T-cell (primary cell): Measurements from ENCODE around the gene SLC66A2. TPM values are rescaled to one million over a fixed set of nuclear protein-coding genes. Genes with fewer than 3 reads are reported as not detected.

ENCODE experiments used
- ATAC-seq, 4 experiments: fragments of 200-7000 bp in 3 of 4; fragments of 150-1000 bp in 1 of 4; cut with Tn5 transposase; replicated peaks in 1 of 4; 1 replicate in 3 of 4; 2 replicates in 1 of 4; pipeline ENCODE4 v1.10.0; 2021; ENCODE audit warnings: moderate library complexity in 3 of 4, mild to moderate bottlenecking in 2 of 4, moderate number of reproducible peaks in 1 of 4
- CTCF ChIA-PET, 2 donors: fragments of 300-600 bp; sonication (Branson Sonifier 250); formaldehyde crosslinking; loops; one replicate each; lab custom pipeline; 2022; ENCODE audit warnings: antibody characterized with exemption in 2 of 2; lab: Charles Lee
- POLR2A ChIA-PET, 2 donors: fragments of 300-600 bp; sonication (Branson Sonifier 250); formaldehyde crosslinking; loops; one replicate each; lab custom pipeline; 2022; ENCODE audit warnings: antibody characterized with exemption in 2 of 2; lab: Charles Lee
- DNase-seq, 35 experiments: peaks; one replicate each; pipeline versions ENCODE4 v3.0.0 to v3.0.0-alpha.2; 2013 to 2023
- H3K27ac ChIP-seq: one replicate; pipeline ENCODE4 v1.5.1; 2013; ENCODE audit warnings: low read length
- H3K27me3 ChIP-seq, 2 experiments: replicated peaks in 1 of 2; 1 replicate in 1 of 2; 2 replicates in 1 of 2; pipeline versions ENCODE4 v1.6.1 to v1.7.0; 2013; ENCODE audit warnings: low read length in 1 of 2, mixed read lengths in 1 of 2; ENCODE audit not compliant: control insufficient read depth in 2 of 2, insufficient read depth in 2 of 2; ENCODE audit errors: extremely low read depth in 1 of 2
- H3K36me3 ChIP-seq, 2 donors: 1 replicate in 1 of 2; 2 replicates in 1 of 2; pipeline versions ENCODE4 v1.6.1 to v1.7.0; 2013; ENCODE audit warnings: low read length in 1 of 2; ENCODE audit not compliant: control insufficient read depth in 2 of 2, insufficient read depth in 1 of 2; ENCODE audit errors: extremely low read depth in 1 of 2
- H3K4me1 ChIP-seq, 2 experiments: 1 replicate in 1 of 2; 2 replicates in 1 of 2; pipeline versions ENCODE4 v1.6.1 to v1.7.0; 2013; ENCODE audit warnings: low read length in 2 of 2, mixed read lengths in 1 of 2; ENCODE audit not compliant: insufficient read depth in 2 of 2, control insufficient read depth in 1 of 2; ENCODE audit errors: extremely low read depth in 1 of 2
- H3K4me3 ChIP-seq, 2 donors: 1 replicate in 1 of 2; 2 replicates in 1 of 2; pipeline versions ENCODE4 v1.5.1 to v1.7.0; 2013; ENCODE audit warnings: mild to moderate bottlenecking in 2 of 2, low read length in 1 of 2, moderate library complexity in 1 of 2; ENCODE audit not compliant: control insufficient read depth in 1 of 2; ENCODE audit errors: extremely low read depth in 1 of 2
- H3K9me3 ChIP-seq: 2 replicates; pipeline ENCODE4 v1.7.0; 2013
- H3K27ac Mint-ChIP-seq, 2 donors: one replicate each; pipeline ENCODE4 v1.8.0; 2020 to 2021; ENCODE audit warnings: mild to moderate bottlenecking in 2 of 2, mixed read lengths in 2 of 2
- H3K27me3 Mint-ChIP-seq, 2 donors: one replicate each; pipeline ENCODE4 v1.8.0; 2021 to 2022; ENCODE audit warnings: mixed read lengths in 2 of 2
- H3K36me3 Mint-ChIP-seq: one replicate; pipeline ENCODE4 v1.8.0; 2021; ENCODE audit warnings: mixed read lengths
- H3K4me1 Mint-ChIP-seq, 3 donors: one replicate each; pipeline ENCODE4 v1.8.0; 2020 to 2022; ENCODE audit warnings: mixed read lengths in 3 of 3, mild to moderate bottlenecking in 1 of 3
- H3K4me3 Mint-ChIP-seq, 3 donors: one replicate each; pipeline ENCODE4 v1.8.0; 2020 to 2022; ENCODE audit warnings: mild to moderate bottlenecking in 3 of 3, mixed read lengths in 3 of 3, moderate library complexity in 3 of 3
- H3K9me3 Mint-ChIP-seq, 3 donors: one replicate each; pipeline ENCODE4 v1.8.0; 2020 to 2022; ENCODE audit warnings: mixed read lengths in 3 of 3
- WGBS: methylation state at CpG from one replicate; pipeline ENCODE4 v1.1.5; 2013; ENCODE audit warnings: missing lambda C conversion rate; ENCODE audit not compliant: insufficient coverage; 5-methylcytosine and 5-hydroxymethylcytosine counted together
- total RNA-seq, 35 experiments: library from RNA in 6 of 35; stranded (reverse) in 6 of 35; fragments of 120-200 nt in 1 of 35; gene quantifications; one replicate each; pipeline versions ENCODE4 v1.2.1 to v1.2.4 and lab custom pipeline; 2013 to 2026

The SLC66A2 gene
- total RNA-seq, 5 donors from 2014 or later (not counting 1 experiment from before 2014, with no cell fraction given) = 28.4 to 66.5 (median 37.6) TPM

DNA sequence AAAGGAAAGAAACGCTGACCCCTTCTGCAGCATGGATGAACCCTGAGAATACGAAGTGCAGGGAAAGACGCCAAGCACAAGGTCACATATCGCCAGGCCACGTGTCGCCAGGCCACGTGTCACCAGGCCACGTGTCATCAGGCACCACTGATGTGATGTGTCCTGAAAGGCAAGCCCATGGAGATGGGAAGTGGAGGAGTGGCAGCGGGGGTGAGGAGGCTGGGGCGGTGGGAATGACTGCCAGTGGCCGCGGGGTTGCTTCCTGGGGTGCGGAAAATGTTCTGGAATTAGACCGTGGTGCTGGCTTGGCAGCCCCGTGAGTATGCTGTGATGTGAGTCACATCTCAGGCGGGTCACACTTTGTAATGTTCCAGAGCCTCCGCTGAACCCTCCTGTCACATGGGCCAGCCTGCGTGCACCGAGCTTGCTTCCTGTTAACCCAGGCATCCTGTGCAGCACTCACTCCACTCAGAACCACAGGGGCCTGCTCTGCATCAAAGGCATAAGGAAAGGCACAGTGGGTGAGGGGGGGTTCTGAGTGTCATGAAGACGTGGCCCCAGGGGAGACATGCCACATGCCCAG lies 39.0 kb downstream of the SLC66A2 start:
- H3K36me3 ChIP-seq = peaks cover 4 to 5% of the 10 kb centered on the region in 2 donors
- ATAC-seq = peak; percentile 68 to 93 (median 88)
- no peaks in the 10 kb centered on the region for H3K27me3 Mint-ChIP-seq
- no peak overlapping the region for H3K27ac ChIP-seq
- CTCF ChIA-PET = no interaction called here
- DNase-seq = peak in 30 of 35 experiments; percentile 22 to 78 (median 44)
- POLR2A ChIA-PET = no interaction called here
- H3K9me3 ChIP-seq = no peaks in the 10 kb centered on the region
- no peaks in the 10 kb centered on the region for H3K9me3 Mint-ChIP-seq
- peak overlapping the region in 1 of 3 donors; percentile 64 for H3K4me3 Mint-ChIP-seq
- no peaks in the 10 kb centered on the region for H3K27me3 ChIP-seq
- H3K4me1 Mint-ChIP-seq = peaks cover 21 to 38% (median 30%) of the 10 kb centered on the region in 3 donors
- peaks cover 9 to 32% of the 10 kb centered on the region in 2 experiments for H3K4me1 ChIP-seq
- 80% methylated on average over 16 of the region's 20 CpGs for WGBS
- H3K36me3 Mint-ChIP-seq = peaks cover 43% of the 10 kb centered on the region
- no peak overlapping the region for H3K4me3 ChIP-seq
- peak overlapping the region; percentile 46 to 88 for H3K27ac Mint-ChIP-seq

GRCh38 chr18:79911344-79912270 lies 39.8 kb downstream of the SLC66A2 start:
- Histone ChIP-seq H3K4me3 (no peak overlapping the region), H3K36me3 (peaks cover 0 to 5% of the 10 kb centered on the region in 2 donors), H3K4me1 (peaks cover 9 to 32% of the 10 kb centered on the region in 2 experiments), H3K27me3 (no peaks in the 10 kb centered on the region), H3K27ac (no peak overlapping the region), H3K9me3 (no peaks in the 10 kb centered on the region)
- Mint-ChIP-seq H3K27me3 (no peaks in the 10 kb centered on the region), H3K4me3 (peak overlapping the region in 1 of 3 donors; percentile 64), H3K36me3 (peaks cover 41% of the 10 kb centered on the region), H3K9me3 (no peaks in the 10 kb centered on the region), H3K27ac (no peak overlapping the region), H3K4me1 (peaks cover 21 to 38% (median 30%) of the 10 kb centered on the region in 3 donors)
- WGBS = 96% methylated on average over 24 of the region's 29 CpGs
- no peak for DNase-seq
- CTCF ChIA-PET = interaction anchor here in 1 of 2 donors (0.6 kb wide), 1 partner anchor 27 kb away, joined by 3 read pairs; no protein-coding TSS in a partner anchor
- no peak for ATAC-seq
- POLR2A ChIA-PET = no interaction called here

DNA sequence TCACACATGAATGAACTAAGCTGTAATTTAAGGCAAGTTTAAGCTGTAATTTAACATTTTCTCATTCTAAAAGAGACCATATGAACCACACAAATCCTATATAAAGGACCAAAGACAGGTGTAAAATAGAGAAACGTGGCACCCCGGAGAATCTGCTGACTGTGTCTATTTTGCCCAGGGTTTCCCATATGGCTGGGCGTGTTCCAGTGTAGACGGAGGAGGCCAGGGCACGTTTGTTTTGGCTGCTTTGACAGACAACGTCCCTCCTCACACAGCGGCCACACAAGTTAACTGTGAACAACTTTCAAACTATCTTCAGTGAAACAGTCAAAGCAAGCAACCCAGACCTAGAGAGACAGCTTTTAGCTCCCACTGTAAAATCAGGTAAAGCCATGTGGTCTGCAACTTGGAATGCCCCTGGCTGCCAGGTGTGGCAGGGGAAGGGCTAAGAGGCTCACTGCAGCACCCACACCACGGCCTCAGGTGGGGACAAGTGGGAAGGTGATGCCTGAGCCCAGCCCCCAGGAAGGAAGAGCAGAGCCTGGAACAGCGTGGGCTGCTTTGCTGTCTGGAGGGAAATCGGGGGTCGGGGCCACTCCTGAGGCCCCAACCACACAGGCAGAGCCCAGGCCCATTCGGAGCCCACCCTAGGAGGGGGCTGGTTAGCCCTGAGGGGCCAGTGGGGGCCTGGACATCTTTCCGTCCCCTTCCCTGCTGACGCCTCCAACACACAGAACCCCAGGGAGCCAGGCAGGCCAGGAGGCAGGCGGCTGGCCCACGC lies 40.7 kb downstream of the SLC66A2 start:
- H3K4me1 ChIP-seq = peaks cover 9 to 32% of the 10 kb centered on the region in 2 experiments
- no peak overlapping the region for H3K4me3 ChIP-seq
- ChIA-PET POLR2A (no interaction called here), CTCF (interaction anchor here in 1 of 2 donors (0.6 kb wide), 1 partner anchor 28 kb away, joined by 3 read pairs; no protein-coding TSS in a partner anchor)
- no peaks in the 10 kb centered on the region for H3K27me3 Mint-ChIP-seq
- peak overlapping the region in 1 of 3 donors; percentile 20 for H3K4me3 Mint-ChIP-seq
- 90% methylated on average over 14 of the region's 16 CpGs for WGBS
- no peak overlapping the region for H3K27ac Mint-ChIP-seq
- DNase-seq = no peak
- H3K27me3 ChIP-seq = no peaks in the 10 kb centered on the region
- H3K9me3 Mint-ChIP-seq = no peaks in the 10 kb centered on the region
- H3K27ac ChIP-seq = no peak overlapping the region
- peaks cover 36% of the 10 kb centered on the region for H3K36me3 Mint-ChIP-seq
- H3K4me1 Mint-ChIP-seq = peaks cover 21 to 33% (median 33%) of the 10 kb centered on the region in 3 donors
- ATAC-seq = no peak
- H3K36me3 ChIP-seq = peaks cover 0 to 2% of the 10 kb centered on the region in 2 donors
- no peaks in the 10 kb centered on the region for H3K9me3 ChIP-seq

DNA sequence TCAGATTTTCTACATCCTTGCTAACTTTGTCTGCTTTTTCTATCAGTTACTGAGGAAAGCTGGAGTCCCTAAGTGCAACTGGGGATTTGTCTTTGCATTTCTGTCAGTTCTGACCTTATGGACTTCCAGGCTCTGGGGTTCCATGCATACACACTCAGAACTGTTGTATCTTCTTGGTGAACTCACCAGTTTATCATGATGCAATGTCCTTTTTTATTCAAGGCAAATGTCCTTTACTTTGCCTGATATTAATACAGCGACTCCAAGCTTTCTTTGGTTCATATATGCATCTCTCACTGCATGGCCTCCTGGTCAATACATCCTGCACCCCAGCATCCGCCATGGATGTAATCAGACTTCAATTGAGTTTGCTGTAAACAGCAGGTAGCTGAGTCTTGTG lies 44.7 kb downstream of the SLC66A2 start:
- no peak for ATAC-seq

DNA sequence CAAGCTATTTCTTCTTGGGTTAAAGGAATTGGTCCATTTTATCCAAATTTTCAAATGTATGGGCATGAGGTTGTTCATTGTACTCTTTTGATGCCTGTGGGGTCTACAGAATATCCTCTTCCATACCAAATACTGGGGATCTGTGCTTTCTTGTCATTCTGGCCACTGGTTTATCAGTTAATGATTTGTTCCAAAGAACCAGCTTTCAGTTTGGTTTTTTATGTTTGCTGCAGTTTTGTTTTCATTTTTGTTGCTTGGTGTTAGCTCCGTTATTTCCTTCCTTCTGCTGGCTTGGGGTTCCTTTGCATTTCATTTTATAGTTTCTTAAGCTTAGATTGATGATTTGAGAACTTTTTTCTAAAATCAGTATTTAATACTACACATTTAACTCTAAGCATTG lies 45.5 kb downstream of the SLC66A2 start:
- Histone ChIP-seq H3K4me3 (no peak overlapping the region), H3K4me1 (no peaks in the 10 kb centered on the region), H3K27me3 (no peaks in the 10 kb centered on the region), H3K36me3 (peaks cover 2 to 16% of the 10 kb centered on the region in 2 donors), H3K27ac (no peak overlapping the region), H3K9me3 (no peaks in the 10 kb centered on the region)
- H3K4me3 Mint-ChIP-seq = no peak overlapping the region
- POLR2A ChIA-PET = no interaction called here
- no peaks in the 10 kb centered on the region for H3K27me3 Mint-ChIP-seq
- CTCF ChIA-PET = interaction anchor here in 1 of 2 donors (0.6 kb wide), 1 partner anchor 221 kb away, joined by 5 read pairs; no protein-coding TSS in a partner anchor
- no CpG with 5 or more reads among the region's 1 CpG for WGBS
- H3K27ac Mint-ChIP-seq = peak overlapping the region in 1 of 2 donors; percentile 8
- peaks cover 3 to 9% (median 5%) of the 10 kb centered on the region in 3 donors for H3K4me1 Mint-ChIP-seq
- no peak for ATAC-seq
- peaks cover 29% of the 10 kb centered on the region for H3K36me3 Mint-ChIP-seq
- DNase-seq = no peak
- no peaks in the 10 kb centered on the region for H3K9me3 Mint-ChIP-seq

More for the DNA sequence above, 44.7 kb downstream of the SLC66A2 start:
- peaks cover 26% of the 10 kb centered on the region for H3K36me3 Mint-ChIP-seq
- ChIA-PET POLR2A (interaction anchor here in 1 of 2 donors (0.7 kb wide), 2 partner anchors 18 to 34 kb away, joined by 3 to 5 read pairs; no protein-coding TSS in a partner anchor), CTCF (interaction anchor here (0.6 to 0.7 kb wide), 2 partner anchors 68 to 220 kb away, joined by 3 to 5 read pairs; no protein-coding TSS in a partner anchor)
- no peak overlapping the region for H3K27ac Mint-ChIP-seq
- H3K36me3 ChIP-seq = peaks cover 2 to 10% of the 10 kb centered on the region in 2 donors
- no peaks in the 10 kb centered on the region for H3K9me3 Mint-ChIP-seq
- no peak overlapping the region for H3K4me3 Mint-ChIP-seq
- WGBS = 100% methylated on average over 2 of the region's 2 CpGs
- H3K27me3 Mint-ChIP-seq = no peaks in the 10 kb centered on the region
- H3K27me3 ChIP-seq = no peaks in the 10 kb centered on the region
- peaks cover 0 to 3% of the 10 kb centered on the region in 2 experiments for H3K4me1 ChIP-seq
- H3K4me1 Mint-ChIP-seq = peaks cover 3 to 8% (median 5%) of the 10 kb centered on the region in 3 donors
- H3K27ac ChIP-seq = no peak overlapping the region
- no peak overlapping the region for H3K4me3 ChIP-seq
- no peaks in the 10 kb centered on the region for H3K9me3 ChIP-seq
- DNase-seq = no peak
